ENCODE measurements around the gene UBE2I. TPM values are rescaled to one million over a fixed set of nuclear protein-coding genes. Genes with fewer than 3 reads are reported as not detected.

The UBE2I gene
- total RNA-seq, 1 experiment from 2014 or later, result 261 TPM

GRCh38 chr16:1319041-1319440 is 9.6 kb downstream of the UBE2I start:
- TF ChIP-seq, protein P1, sequence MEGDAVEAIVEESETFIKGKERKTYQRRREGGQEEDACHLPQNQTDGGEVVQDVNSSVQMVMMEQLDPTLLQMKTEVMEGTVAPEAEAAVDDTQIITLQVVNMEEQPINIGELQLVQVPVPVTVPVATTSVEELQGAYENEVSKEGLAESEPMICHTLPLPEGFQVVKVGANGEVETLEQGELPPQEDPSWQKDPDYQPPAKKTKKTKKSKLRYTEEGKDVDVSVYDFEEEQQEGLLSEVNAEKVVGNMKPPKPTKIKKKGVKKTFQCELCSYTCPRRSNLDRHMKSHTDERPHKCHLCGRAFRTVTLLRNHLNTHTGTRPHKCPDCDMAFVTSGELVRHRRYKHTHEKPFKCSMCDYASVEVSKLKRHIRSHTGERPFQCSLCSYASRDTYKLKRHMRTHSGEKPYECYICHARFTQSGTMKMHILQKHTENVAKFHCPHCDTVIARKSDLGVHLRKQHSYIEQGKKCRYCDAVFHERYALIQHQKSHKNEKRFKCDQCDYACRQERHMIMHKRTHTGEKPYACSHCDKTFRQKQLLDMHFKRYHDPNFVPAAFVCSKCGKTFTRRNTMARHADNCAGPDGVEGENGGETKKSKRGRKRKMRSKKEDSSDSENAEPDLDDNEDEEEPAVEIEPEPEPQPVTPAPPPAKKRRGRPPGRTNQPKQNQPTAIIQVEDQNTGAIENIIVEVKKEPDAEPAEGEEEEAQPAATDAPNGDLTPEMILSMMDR (IDR thresholded peaks at IDR 0.05; ENCODE audit: unreplicated experiment), result no peak
- Mint-ChIP-seq H3K36me3 (ENCODE audit: insufficient read depth, unreplicated experiment) (peaks cover 92% of the 10 kb centered on the region), H3K4me1 (ENCODE audit: low read depth, unreplicated experiment) (no peaks in the 10 kb centered on the region)

DNA sequence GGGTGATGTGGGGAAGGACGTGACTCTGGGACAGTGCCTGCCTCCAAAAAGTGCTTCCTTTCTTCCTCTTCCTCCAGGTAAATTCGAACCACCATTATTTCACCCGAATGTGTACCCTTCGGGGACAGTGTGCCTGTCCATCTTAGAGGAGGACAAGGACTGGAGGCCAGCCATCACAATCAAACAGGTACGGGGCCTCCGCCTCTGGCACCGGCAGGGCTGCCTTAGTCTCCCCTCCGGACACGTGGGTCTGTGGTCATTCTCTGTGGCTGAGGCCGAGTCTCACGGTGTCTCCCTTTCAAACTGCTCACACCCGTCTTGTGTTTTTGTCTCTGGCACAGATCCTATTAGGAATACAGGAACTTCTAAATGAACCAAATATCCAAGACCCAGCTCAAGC is 10.7 kb downstream of the UBE2I start:
- TF ChIP-seq, protein P1 (IDR thresholded peaks at IDR 0.05; ENCODE audit: unreplicated experiment), result no peak
- H3K4me3 Mint-ChIP-seq (ENCODE audit: low read depth, unreplicated experiment), result no peak overlapping the region
- CTCF ChIA-PET, result no interaction called here
- intact Hi-C loops (cut with micrococcal nuclease; ENCODE audit: unreplicated experiment), result no loop called here
- H3K36me3 Mint-ChIP-seq (ENCODE audit: insufficient read depth, unreplicated experiment), result peaks cover 92% of the 10 kb centered on the region
- no peaks in the 10 kb centered on the region for H3K9me3 Mint-ChIP-seq (ENCODE audit: low read depth, unreplicated experiment)
- H3K4me1 Mint-ChIP-seq (ENCODE audit: low read depth, unreplicated experiment), result no peaks in the 10 kb centered on the region
- no peak for DNase-seq
- BruUV-seq (replicated peaks), result no TSS peak
- H3K27me3 Mint-ChIP-seq (ENCODE audit: unreplicated experiment), result no peaks in the 10 kb centered on the region
- no peak overlapping the region for H3K27ac Mint-ChIP-seq (ENCODE audit: unreplicated experiment)

More at GRCh38 chr16:1319041-1319440, 9.6 kb downstream of the UBE2I start:
- no peaks in the 10 kb centered on the region for H3K9me3 Mint-ChIP-seq (ENCODE audit: low read depth, unreplicated experiment)
- CTCF ChIA-PET, result no interaction called here
- BruUV-seq (replicated peaks), result no TSS peak
- no peak for DNase-seq
- no peak overlapping the region for H3K4me3 Mint-ChIP-seq (ENCODE audit: low read depth, unreplicated experiment)
- no peak overlapping the region for H3K27ac Mint-ChIP-seq (ENCODE audit: unreplicated experiment)
- H3K27me3 Mint-ChIP-seq (ENCODE audit: unreplicated experiment), result no peaks in the 10 kb centered on the region
- intact Hi-C loops (cut with micrococcal nuclease; ENCODE audit: unreplicated experiment), result no loop called here

- intact Hi-C loops (cut with micrococcal nuclease; ENCODE audit: unreplicated experiment), result no loop called here
- TF ChIP-seq, protein P1 (IDR thresholded peaks at IDR 0.05; ENCODE audit: unreplicated experiment), result no peak
- no peak for DNase-seq
- Mint-ChIP-seq H3K27ac (ENCODE audit: unreplicated experiment) (no peak overlapping the region), H3K36me3 (ENCODE audit: insufficient read depth, unreplicated experiment) (peaks cover 92% of the 10 kb centered on the region), H3K9me3 (ENCODE audit: low read depth, unreplicated experiment) (no peaks in the 10 kb centered on the region), H3K27me3 (ENCODE audit: unreplicated experiment) (no peaks in the 10 kb centered on the region), H3K4me3 (ENCODE audit: low read depth, unreplicated experiment) (no peak overlapping the region), H3K4me1 (ENCODE audit: low read depth, unreplicated experiment) (no peaks in the 10 kb centered on the region)
- BruUV-seq (replicated peaks), result no TSS peak
- CTCF ChIA-PET, result no interaction called here
Measured at GRCh38 chr16:1320658-1321240, 11.3 kb downstream of the UBE2I start.

- H3K9me3 Mint-ChIP-seq (ENCODE audit: low read depth, unreplicated experiment), result no peaks in the 10 kb centered on the region
- CTCF ChIA-PET, result no interaction called here
- TF ChIP-seq, protein P1 (IDR thresholded peaks at IDR 0.05; ENCODE audit: unreplicated experiment), result no peak
- H3K27me3 Mint-ChIP-seq (ENCODE audit: unreplicated experiment), result no peaks in the 10 kb centered on the region
- H3K4me1 Mint-ChIP-seq (ENCODE audit: low read depth, unreplicated experiment), result no peaks in the 10 kb centered on the region
- H3K36me3 Mint-ChIP-seq (ENCODE audit: insufficient read depth, unreplicated experiment), result peaks cover 89% of the 10 kb centered on the region
- DNase-seq, result no peak
- H3K27ac Mint-ChIP-seq (ENCODE audit: unreplicated experiment), result no peak overlapping the region
- intact Hi-C loops (cut with micrococcal nuclease; ENCODE audit: unreplicated experiment), result no loop called here
- BruUV-seq (replicated peaks), result no TSS peak
- H3K4me3 Mint-ChIP-seq (ENCODE audit: low read depth, unreplicated experiment), result no peak overlapping the region
Measured at GRCh38 chr16:1322407-1322806, 13.0 kb downstream of the UBE2I start.

Measured in Calu3 (cell line).